ENCODE data around the gene POLR3B. TPM values are rescaled to one million over a fixed set of nuclear protein-coding genes. Genes with fewer than 3 reads are reported as not detected.

POLR3B gene
- total RNA-seq, 1 experiment from 2014 or later, result 14.8 TPM

DNA sequence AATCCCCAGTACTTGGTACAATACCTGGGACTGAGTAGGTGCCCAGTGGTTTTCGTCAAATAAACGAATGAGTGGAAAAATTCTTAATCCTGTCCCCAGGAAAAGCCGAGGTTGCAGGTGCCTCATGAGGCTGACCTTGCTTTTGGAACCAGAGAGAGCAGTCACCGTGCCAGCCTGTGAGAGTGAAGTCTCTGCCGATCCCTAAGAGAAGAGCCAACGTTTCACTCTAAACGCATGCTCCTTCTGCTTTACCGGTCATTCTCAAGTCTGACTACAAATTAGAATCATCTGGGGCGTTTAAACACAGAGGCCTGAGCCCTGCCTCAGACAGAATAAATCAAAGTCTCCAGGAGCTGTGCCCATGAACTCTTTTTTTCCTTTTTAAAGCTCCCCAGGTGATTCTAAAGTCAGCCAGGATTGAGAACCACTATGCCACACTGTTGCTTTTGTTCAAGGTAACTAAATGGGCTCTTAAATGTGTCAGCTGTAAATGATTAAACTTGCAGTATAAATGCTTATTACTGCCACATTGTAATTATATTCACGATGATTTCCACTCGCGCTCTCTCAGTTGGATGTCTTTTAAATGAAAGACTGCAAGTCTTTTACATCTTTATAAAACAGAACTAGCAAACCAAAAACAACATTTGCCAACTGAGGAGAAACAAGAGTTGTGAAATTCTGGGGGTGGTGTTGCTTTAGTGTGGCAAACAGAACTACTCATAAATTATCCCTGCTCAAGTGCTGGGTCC lies 28.1 kb upstream of the POLR3B start:
- no peak overlapping the region for H3K27ac ChIP-seq (ENCODE audit: low read depth, low read length, poor library complexity, severe bottlenecking)
- H3K4me3 ChIP-seq (ENCODE audit: low read depth, low read length, poor library complexity, severe bottlenecking), result no peak overlapping the region
- H3K9me3 ChIP-seq (ENCODE audit: low read depth, low read length, poor library complexity, severe bottlenecking), result no peaks in the 10 kb centered on the region
- H3K36me3 ChIP-seq (ENCODE audit: insufficient read depth, low read length, poor library complexity, severe bottlenecking), result no peaks in the 10 kb centered on the region
- BruUV-seq (replicated peaks), result no TSS peak
- intact Hi-C loops (cut with micrococcal nuclease; ENCODE audit: unreplicated experiment), result no loop called here
- DNase-seq (ENCODE audit: low spot score), result no peak
- CTCF ChIA-PET, result no interaction called here
- POLR2A ChIA-PET (ENCODE audit: low non-redundant PET), result no interaction called here
- H3K27me3 ChIP-seq (replicated peaks; ENCODE audit: insufficient read depth, low read depth, low read length, poor library complexity), result no peaks in the 10 kb centered on the region
- no peak for TF ChIP-seq EZH2 (IDR thresholded peaks at IDR 0.05; ENCODE audit: borderline replicate concordance, low read depth, low read length, poor library complexity, severe bottlenecking)
- TF ChIP-seq, protein P1, sequence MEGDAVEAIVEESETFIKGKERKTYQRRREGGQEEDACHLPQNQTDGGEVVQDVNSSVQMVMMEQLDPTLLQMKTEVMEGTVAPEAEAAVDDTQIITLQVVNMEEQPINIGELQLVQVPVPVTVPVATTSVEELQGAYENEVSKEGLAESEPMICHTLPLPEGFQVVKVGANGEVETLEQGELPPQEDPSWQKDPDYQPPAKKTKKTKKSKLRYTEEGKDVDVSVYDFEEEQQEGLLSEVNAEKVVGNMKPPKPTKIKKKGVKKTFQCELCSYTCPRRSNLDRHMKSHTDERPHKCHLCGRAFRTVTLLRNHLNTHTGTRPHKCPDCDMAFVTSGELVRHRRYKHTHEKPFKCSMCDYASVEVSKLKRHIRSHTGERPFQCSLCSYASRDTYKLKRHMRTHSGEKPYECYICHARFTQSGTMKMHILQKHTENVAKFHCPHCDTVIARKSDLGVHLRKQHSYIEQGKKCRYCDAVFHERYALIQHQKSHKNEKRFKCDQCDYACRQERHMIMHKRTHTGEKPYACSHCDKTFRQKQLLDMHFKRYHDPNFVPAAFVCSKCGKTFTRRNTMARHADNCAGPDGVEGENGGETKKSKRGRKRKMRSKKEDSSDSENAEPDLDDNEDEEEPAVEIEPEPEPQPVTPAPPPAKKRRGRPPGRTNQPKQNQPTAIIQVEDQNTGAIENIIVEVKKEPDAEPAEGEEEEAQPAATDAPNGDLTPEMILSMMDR (conservative IDR thresholded peaks at IDR 0.05; ENCODE audit: low read depth, low read length), result no peak
- no peaks in the 10 kb centered on the region for H3K4me1 ChIP-seq (ENCODE audit: insufficient read depth, low read length, poor library complexity, severe bottlenecking)

DNA sequence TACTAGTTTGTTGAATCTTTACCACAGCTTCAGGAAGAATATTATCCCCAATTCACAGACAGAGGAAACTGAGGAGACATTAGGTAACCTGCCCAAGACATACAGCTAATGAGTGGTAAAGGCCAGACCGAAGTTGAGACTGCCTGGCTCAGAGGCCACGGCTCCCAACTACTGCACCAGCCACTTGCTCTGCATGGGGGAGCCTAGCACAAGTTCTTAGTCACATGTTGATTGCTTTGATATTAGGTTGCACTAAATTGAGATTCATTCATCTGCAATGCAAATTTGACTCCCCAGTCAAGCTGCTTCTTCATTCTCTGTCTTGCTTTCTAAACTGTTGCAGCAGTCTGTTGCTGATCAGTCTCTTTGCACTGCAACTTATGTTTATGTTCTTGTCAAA lies 25.9 kb upstream of the POLR3B start:
- H3K27me3 ChIP-seq (replicated peaks; ENCODE audit: insufficient read depth, low read depth, low read length, poor library complexity), result no peaks in the 10 kb centered on the region
- no peaks in the 10 kb centered on the region for H3K9me3 ChIP-seq (ENCODE audit: low read depth, low read length, poor library complexity, severe bottlenecking)
- no TSS peak for BruUV-seq (replicated peaks)
- ChIA-PET CTCF (no interaction called here), POLR2A (ENCODE audit: low non-redundant PET) (no interaction called here)
- no peak overlapping the region for H3K27ac ChIP-seq (ENCODE audit: low read depth, low read length, poor library complexity, severe bottlenecking)
- H3K4me1 ChIP-seq (ENCODE audit: insufficient read depth, low read length, poor library complexity, severe bottlenecking), result no peaks in the 10 kb centered on the region
- H3K4me3 ChIP-seq (ENCODE audit: low read depth, low read length, poor library complexity, severe bottlenecking), result no peak overlapping the region
- H3K36me3 ChIP-seq (ENCODE audit: insufficient read depth, low read length, poor library complexity, severe bottlenecking), result no peaks in the 10 kb centered on the region
- intact Hi-C loops (cut with micrococcal nuclease; ENCODE audit: unreplicated experiment), result no loop called here
- no peak for DNase-seq (ENCODE audit: low spot score)
- TF ChIP-seq, protein P1 (conservative IDR thresholded peaks at IDR 0.05; ENCODE audit: low read depth, low read length), result no peak
- no peak for TF ChIP-seq EZH2 (IDR thresholded peaks at IDR 0.05; ENCODE audit: borderline replicate concordance, low read depth, low read length, poor library complexity, severe bottlenecking)

DNA sequence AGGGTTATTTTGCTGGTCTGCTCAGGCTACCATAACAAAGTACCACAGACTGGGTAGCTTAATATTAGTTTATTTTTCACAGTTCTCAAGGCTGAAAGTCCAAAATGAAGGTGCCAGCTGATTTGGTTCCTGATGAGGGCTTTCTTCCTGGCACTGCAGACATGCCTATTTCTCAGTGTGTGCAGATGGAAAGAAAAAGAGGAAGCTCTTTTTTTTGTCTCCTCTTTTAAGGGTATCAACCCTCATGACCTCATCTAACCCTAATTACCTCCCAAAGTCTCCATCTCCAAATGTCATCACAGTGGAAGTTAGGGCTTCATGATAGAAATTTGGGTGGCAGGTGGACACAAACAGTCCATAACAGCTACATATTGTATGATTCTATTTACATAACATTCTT lies 25.0 kb upstream of the POLR3B start:
- Histone ChIP-seq H3K4me3 (ENCODE audit: low read depth, low read length, poor library complexity, severe bottlenecking) (no peak overlapping the region), H3K36me3 (ENCODE audit: insufficient read depth, low read length, poor library complexity, severe bottlenecking) (no peaks in the 10 kb centered on the region), H3K27me3 (replicated peaks; ENCODE audit: insufficient read depth, low read depth, low read length, poor library complexity) (no peaks in the 10 kb centered on the region), H3K9me3 (ENCODE audit: low read depth, low read length, poor library complexity, severe bottlenecking) (no peaks in the 10 kb centered on the region), H3K27ac (ENCODE audit: low read depth, low read length, poor library complexity, severe bottlenecking) (no peak overlapping the region), H3K4me1 (ENCODE audit: insufficient read depth, low read length, poor library complexity, severe bottlenecking) (no peaks in the 10 kb centered on the region)
- no peak for DNase-seq (ENCODE audit: low spot score)
- CTCF ChIA-PET, result no interaction called here
- TF ChIP-seq, protein P1 (conservative IDR thresholded peaks at IDR 0.05; ENCODE audit: low read depth, low read length), result no peak
- no peak for TF ChIP-seq EZH2 (IDR thresholded peaks at IDR 0.05; ENCODE audit: borderline replicate concordance, low read depth, low read length, poor library complexity, severe bottlenecking)
- no TSS peak for BruUV-seq (replicated peaks)
- intact Hi-C loops (cut with micrococcal nuclease; ENCODE audit: unreplicated experiment), result no loop called here
- POLR2A ChIA-PET (ENCODE audit: low non-redundant PET), result no interaction called here
